Measurements from ENCODE around the gene CEP97. TPM values are rescaled to one million over a fixed set of nuclear protein-coding genes. Genes with fewer than 3 reads are reported as not detected.
A peak's percentile ranks its signal among the peaks of the same experiment; 100 is the strongest.
"Not testable (repeated sequence)": the region's sequence is repeated elsewhere in the genome, so short reads cannot be mapped to it uniquely, and the experiment has no call there.

Gene CEP97
- total RNA-seq, 1 donor from 2014 or later: 13.4 TPM

DNA sequence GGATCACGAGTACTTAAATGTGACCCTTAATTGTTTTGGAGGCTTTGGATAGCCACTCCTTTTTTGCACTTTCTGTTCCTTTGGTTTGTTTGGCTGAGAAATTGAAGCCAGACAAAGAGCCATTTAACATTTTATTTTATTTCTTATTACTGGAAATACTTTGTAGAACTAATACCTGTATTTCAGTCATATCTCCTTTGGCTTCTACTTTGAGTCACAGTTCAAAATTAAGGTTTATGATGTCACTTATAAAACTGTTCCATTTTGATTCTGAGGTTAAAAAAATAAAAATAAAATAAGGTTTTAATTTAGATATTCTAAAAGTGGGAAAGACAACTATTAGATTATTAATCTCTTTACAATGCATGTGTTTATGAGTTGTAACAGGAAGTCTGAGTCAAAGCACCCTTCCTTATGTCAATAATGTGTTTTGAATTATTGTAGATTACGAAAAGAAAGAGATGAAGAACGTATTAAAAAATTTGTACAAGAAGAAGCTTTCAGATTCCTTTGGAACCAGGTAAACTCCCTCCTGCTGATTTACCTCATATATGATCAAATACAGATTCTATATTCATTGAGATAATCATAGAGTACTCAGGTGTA is 37.7 kb downstream of the CEP97 start:
- Histone ChIP-seq H3K4me3 (ENCODE audit: low read depth, low read length) (no peak overlapping the region), H3K27me3 (ENCODE audit: control insufficient read depth, insufficient read depth, low read length) (no peaks in the 10 kb centered on the region), H3K36me3 (ENCODE audit: control insufficient read depth, insufficient read depth, low read length) (peaks cover 4% of the 10 kb centered on the region)
- DNase-seq (ENCODE audit: low read depth): peak; percentile 74
- no peak for TF ChIP-seq CTCF (IDR thresholded peaks at IDR 0.05; ENCODE audit: insufficient read depth, low read length, severe bottlenecking)
- FAIRE-seq: no peak

- H3K27me3 ChIP-seq (ENCODE audit: control insufficient read depth, insufficient read depth, low read length); H3K36me3 ChIP-seq (ENCODE audit: control insufficient read depth, insufficient read depth, low read length); FAIRE-seq; H3K4me3 ChIP-seq (ENCODE audit: low read depth, low read length); DNase-seq (ENCODE audit: low read depth): not testable (repeated sequence)
Measured at GRCh38 chr3:101777745-101778281, 53.4 kb downstream of the CEP97 start.

DNA sequence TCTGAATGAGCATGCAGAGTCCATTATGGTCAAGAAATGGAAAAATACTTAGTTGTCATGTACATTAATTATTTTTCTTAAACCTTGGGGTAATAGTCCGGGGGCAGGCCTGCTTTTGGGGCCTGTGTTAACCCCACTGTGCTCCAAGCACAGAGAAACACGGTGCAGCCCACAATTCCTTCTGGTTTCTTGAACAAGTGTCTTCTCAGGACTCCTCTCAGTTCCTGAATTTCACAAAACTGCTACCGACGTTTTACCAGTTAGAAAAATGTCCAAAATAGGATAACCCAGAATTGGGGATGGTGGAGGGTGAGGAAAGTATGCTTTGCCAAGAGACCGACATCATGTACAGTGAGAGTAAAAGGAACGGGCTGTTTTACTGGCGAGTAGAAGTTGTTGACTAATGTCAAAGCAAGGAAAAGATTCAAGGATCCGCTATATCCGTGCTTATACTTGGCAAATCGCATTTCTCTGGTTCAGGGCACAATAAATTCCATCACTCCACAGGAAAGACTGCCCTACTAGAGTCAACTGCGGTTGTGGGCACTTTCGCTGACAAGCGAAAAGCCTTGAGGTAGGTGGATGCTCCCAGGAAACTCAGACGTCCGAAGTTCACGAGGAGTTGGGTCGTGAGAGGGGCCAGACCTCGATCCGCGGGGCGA is 54.1 kb downstream of the CEP97 start:
- TF ChIP-seq CTCF (IDR thresholded peaks at IDR 0.05; ENCODE audit: insufficient read depth, low read length, severe bottlenecking): no peak
- Histone ChIP-seq H3K36me3 (ENCODE audit: control insufficient read depth, insufficient read depth, low read length) (peaks cover 2% of the 10 kb centered on the region), H3K4me3 (ENCODE audit: low read depth, low read length) (peak overlapping the region; percentile 90), H3K27me3 (ENCODE audit: control insufficient read depth, insufficient read depth, low read length) (no peaks in the 10 kb centered on the region)
- no peak for FAIRE-seq
- DNase-seq (ENCODE audit: low read depth): no peak

DNA sequence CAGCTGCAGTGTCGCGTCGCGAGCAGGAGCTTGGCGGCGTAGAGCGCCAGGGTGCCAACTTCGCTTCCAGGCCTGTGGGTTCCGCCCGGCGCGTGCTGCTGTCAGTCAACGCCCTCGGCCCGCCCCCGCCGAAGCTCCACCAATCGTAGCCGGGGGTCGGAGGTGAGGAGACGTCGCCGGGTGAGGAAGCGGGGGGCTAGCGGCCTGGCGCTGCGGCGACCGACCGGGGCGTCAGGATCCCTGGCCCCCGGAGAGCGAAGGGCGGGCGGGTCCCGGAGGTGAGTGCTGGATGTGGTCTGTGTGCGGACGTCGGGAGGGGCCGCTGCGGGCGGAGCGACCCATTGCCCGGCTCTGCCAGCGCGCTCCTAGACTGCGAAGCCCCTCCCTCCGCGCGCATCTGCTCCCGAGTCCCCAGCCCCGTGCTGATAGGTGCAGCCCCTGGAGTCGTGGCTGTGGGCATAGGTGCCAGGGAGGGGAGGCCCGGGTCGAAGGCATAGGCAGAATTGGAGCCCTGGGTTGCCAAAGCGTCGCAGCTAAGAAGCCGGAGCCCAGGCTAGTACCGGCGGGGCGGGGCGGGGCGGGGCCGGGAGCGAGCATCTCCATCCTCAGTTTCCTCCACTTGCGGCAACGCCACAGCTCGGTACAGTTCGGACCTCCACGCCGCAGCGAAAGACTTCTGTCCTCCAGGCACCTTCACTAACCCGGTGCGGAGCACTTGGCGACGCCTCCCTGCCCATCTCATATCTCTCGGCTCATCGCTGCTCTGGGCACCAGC is 54.8 kb downstream of the CEP97 start, which contains the start of gene NXPE3:
TSS of gene NXPE3 (plus strand) at position 165 of the 775 bp plus-strand sequence. CDS start 6,386 bp downstream, outside the sequence.
- no peak for TF ChIP-seq CTCF (IDR thresholded peaks at IDR 0.05; ENCODE audit: insufficient read depth, low read length, severe bottlenecking)
- H3K4me3 ChIP-seq (ENCODE audit: low read depth, low read length): peak within 1 kb of the TSS; percentile 90
- H3K27me3 ChIP-seq (ENCODE audit: control insufficient read depth, insufficient read depth, low read length): no peaks in the 10 kb centered on the region
- peaks cover 2% of the 10 kb centered on the region for H3K36me3 ChIP-seq (ENCODE audit: control insufficient read depth, insufficient read depth, low read length)
- FAIRE-seq (no peak), DNase-seq (ENCODE audit: low read depth) (peak; percentile 60)

GRCh38 chr3:101779822-101780381 is 55.5 kb downstream of the CEP97 start:
- FAIRE-seq: no peak
- no peak for DNase-seq (ENCODE audit: low read depth)
- no peaks in the 10 kb centered on the region for H3K27me3 ChIP-seq (ENCODE audit: control insufficient read depth, insufficient read depth, low read length)
- peak overlapping the region; percentile 90 for H3K4me3 ChIP-seq (ENCODE audit: low read depth, low read length)
- no peak for TF ChIP-seq CTCF (IDR thresholded peaks at IDR 0.05; ENCODE audit: insufficient read depth, low read length, severe bottlenecking)
- H3K36me3 ChIP-seq (ENCODE audit: control insufficient read depth, insufficient read depth, low read length): peaks cover 2% of the 10 kb centered on the region

GRCh38 chr3:101780661-101781060 is 56.2 kb downstream of the CEP97 start:
- no peak overlapping the region for H3K4me3 ChIP-seq (ENCODE audit: low read depth, low read length)
- H3K27me3 ChIP-seq (ENCODE audit: control insufficient read depth, insufficient read depth, low read length): no peaks in the 10 kb centered on the region
- peaks cover 2% of the 10 kb centered on the region for H3K36me3 ChIP-seq (ENCODE audit: control insufficient read depth, insufficient read depth, low read length)
- TF ChIP-seq CTCF (IDR thresholded peaks at IDR 0.05; ENCODE audit: insufficient read depth, low read length, severe bottlenecking): no peak
- no peak for FAIRE-seq
- DNase-seq (ENCODE audit: low read depth): peak; percentile 74
